GM10248 (cell line): Measurements from ENCODE around the gene ARMC7.

ENCODE experiments used
- CTCF ChIA-PET: fragments of 300-600 bp; sonication (Branson Sonifier 250); formaldehyde crosslinking; extraction: SDS; loops from one replicate; lab custom pipeline; 2021; ENCODE audit warnings: antibody characterized with exemption; lab: Yijun Ruan, JAX
- POLR2A ChIA-PET: fragments of 350-650 bp; sonication (Branson Sonifier 250); formaldehyde crosslinking; extraction: SDS; loops from one replicate; lab custom pipeline; 2020; ENCODE audit warnings: antibody characterized with exemption; lab: Yijun Ruan, JAX
- DNase-seq: peaks from one replicate; pipeline ENCODE4 v3.0.0; 2012; ENCODE audit errors: extremely low spot score
- CTCF ChIP-seq: IDR thresholded peaks from 2 replicates; pipeline ENCODE4 v1.5.1; 2012; ENCODE audit warnings: mild to moderate bottlenecking, low read depth; ENCODE audit errors: extremely low read depth, missing control alignments, control extremely low read depth

ARMC7 gene

GRCh38 chr17:75168998-75169397 lies 59.2 kb downstream of the ARMC7 start:
- DNase-seq: no peak
- no peak for TF ChIP-seq CTCF
- ChIA-PET POLR2A (interaction anchor here (0.6 kb wide), 1 partner anchor 218 kb away, joined by 5 read pairs; no protein-coding TSS in a partner anchor), CTCF (interaction anchor here (1.8 to 9.5 kb wide), 2 partner anchors 38 to 53 kb away, joined by 7 to 123 read pairs; no protein-coding TSS in a partner anchor)

DNA sequence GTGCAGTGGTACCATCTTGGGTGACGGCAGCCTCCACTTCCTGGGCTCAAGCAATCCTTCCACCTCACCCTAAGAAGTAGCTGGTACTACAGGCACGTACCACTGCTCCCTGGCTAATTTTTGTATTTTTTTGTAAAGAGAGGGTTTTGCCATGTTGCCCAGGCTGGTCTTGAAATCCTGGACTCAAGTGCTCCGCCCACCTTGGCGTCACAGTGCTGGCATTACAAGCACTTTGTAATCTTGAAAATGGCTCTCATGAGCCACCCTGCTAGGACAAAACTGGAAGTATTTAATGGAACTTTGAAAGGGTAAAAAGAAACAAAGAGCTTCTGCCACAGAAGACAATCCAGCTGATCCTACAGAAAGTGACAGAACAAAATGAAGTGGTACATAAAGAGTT lies 63.8 kb downstream of the ARMC7 start:
- ChIA-PET CTCF (interaction anchor here (1.0 to 9.5 kb wide), 8 partner anchors 15 to 248 kb away, joined by 3 to 123 read pairs (median 4); partner anchors contain the start of gene NT5C), POLR2A (no interaction called here)
- no peak for TF ChIP-seq CTCF
- no peak for DNase-seq

DNA sequence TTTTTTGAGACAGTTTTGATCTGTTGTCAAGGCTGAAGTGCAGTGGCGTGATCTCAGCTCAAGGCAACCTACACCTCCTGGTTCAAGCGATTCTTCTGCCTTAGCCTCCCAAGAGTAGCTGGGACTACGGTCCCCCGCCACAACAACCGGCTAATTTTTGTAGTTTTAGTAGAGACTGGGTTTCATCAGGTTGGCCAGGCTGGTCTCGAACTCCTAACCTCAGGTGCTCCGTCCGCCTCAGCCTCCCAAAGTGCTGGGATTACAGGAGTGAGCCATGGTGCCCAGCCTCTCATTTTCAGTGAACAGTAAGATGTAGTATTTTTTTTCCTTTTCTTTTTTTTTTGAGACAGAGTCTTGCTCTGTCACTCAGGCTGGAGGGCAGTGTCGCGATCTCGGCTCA lies 65.2 kb downstream of the ARMC7 start:
- TF ChIP-seq CTCF: no peak
- DNase-seq: no peak
- ChIA-PET POLR2A (no interaction called here), CTCF (interaction anchor here (1.1 to 9.5 kb wide), 5 partner anchors 14 to 213 kb away, joined by 3 to 123 read pairs (median 5); no protein-coding TSS in a partner anchor)

- POLR2A ChIA-PET: no interaction called here
- TF ChIP-seq CTCF: no peak
- DNase-seq: no peak
- CTCF ChIA-PET: interaction anchor here (1.0 to 1.7 kb wide), 3 partner anchors 11 to 62 kb away, joined by 3 to 5 read pairs (median 4); no protein-coding TSS in a partner anchor
Observed at GRCh38 chr17:75176625-75177024, 66.9 kb downstream of the ARMC7 start.

DNA sequence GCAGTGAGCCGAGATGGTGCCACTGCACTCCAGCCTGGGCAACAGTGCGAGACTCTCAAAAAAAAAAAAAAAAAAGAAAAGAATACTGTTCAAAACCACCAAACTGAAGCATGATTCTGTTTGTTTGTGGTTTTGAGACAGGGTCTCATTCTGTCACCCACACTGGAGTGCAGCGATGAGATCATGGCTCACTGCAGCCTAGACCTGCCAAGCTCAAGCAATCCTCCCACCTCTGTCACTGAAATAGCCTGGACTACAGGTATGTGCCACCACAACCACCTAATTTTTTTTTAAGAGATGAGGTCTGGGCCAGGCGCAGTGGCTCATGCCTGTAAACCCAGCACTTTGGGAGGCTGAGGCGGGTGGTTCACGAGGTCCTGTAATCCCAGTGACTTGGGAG lies 68.7 kb downstream of the ARMC7 start:
- no peak for TF ChIP-seq CTCF
- ChIA-PET CTCF (no interaction called here), POLR2A (no interaction called here)
- no peak for DNase-seq
